AG04450 (cell line): ENCODE measurements around the gene ADGRF3. TPM values are rescaled to one million over a fixed set of nuclear protein-coding genes. Genes with fewer than 3 reads are reported as not detected.

Experiments
- CTCF ChIA-PET: fragments of 300-600, 350-600 bp; formaldehyde crosslinking; extraction: SDS; loops from one replicate; lab custom pipeline; 2022; ENCODE audit warnings: antibody characterized with exemption, inconsistent platforms; lab: Charles Lee
- POLR2A ChIA-PET: fragments of 350-600 bp; formaldehyde crosslinking; extraction: SDS; loops from one replicate; lab custom pipeline; 2021; ENCODE audit warnings: antibody characterized with exemption, inconsistent platforms; lab: Yijun Ruan, JAX
- DNase-seq: peaks from one replicate; pipeline ENCODE4 v3.0.0-alpha.2; 2011; ENCODE audit warnings: low read depth, low spot score
- H3K27ac ChIP-seq: one replicate; pipeline ENCODE4 v1.5.1; 2012; ENCODE audit warnings: low read depth, low read length, control low read depth
- H3K27me3 ChIP-seq: one replicate; pipeline ENCODE4 v1.6.0; 2012; ENCODE audit warnings: low read length; ENCODE audit not compliant: control insufficient read depth, insufficient read depth
- H3K4me3 ChIP-seq: 2 replicates; pipeline ENCODE4 v1.5.1; 2011; ENCODE audit warnings: mild to moderate bottlenecking, low read depth, low read length, control low read depth
- H3K9me3 ChIP-seq: 2 replicates; pipeline ENCODE4 v1.5.1; 2012; ENCODE audit warnings: low read length; ENCODE audit not compliant: control insufficient read depth, insufficient read depth
- CTCF ChIP-seq: IDR thresholded peaks from 2 replicates; pipeline ENCODE4 v1.5.1; 2011; ENCODE audit warnings: low read depth, low read length, control low read depth, inconsistent platforms
- polyA plus RNA-seq: library from polyadenylated mRNA; depleted of rRNA; stranded (reverse); fragments of >200 nt; gene quantifications from 2 replicates; pipeline ENCODE4 v1.2.3, GENCODE V29; 2011

The ADGRF3 gene
- polyA plus RNA-seq, 1 experiment: not detected

DNA sequence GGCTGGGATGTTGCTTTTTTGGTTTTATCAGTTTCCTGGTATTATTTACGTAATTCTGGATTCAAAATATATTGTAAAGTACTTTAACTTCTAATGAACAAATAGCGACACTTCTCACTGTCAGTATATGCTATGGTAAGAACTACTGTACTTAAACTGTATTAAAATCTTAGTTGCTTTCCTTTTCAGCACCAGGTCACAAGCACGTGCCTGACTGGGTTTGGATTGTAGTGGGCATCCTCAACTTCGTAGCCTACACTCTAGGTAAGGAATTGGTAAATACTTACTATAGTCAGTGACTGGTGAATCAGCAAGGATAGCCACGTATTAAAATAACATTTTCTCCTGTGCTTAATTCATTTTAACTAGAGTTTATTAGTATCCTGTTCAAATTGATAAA is 20.4 kb upstream of the ADGRF3 start:
- no peak for TF ChIP-seq CTCF
- Histone ChIP-seq H3K27me3 (no peaks in the 10 kb centered on the region), H3K9me3 (no peaks in the 10 kb centered on the region), H3K4me3 (no peak overlapping the region), H3K27ac (no peak overlapping the region)
- ChIA-PET CTCF (interaction anchor here (1.5 kb wide), 2 partner anchors 10 to 20 kb away, joined by 3 read pairs; partner anchors contain the start of gene ADGRF3), POLR2A (no interaction called here)
- DNase-seq: no peak

- no peak for DNase-seq
- no peaks in the 10 kb centered on the region for H3K9me3 ChIP-seq
- H3K27me3 ChIP-seq: no peaks in the 10 kb centered on the region
- POLR2A ChIA-PET: no interaction called here
- H3K4me3 ChIP-seq: no peak overlapping the region
- CTCF ChIA-PET: no interaction called here
- no peak overlapping the region for H3K27ac ChIP-seq
- TF ChIP-seq CTCF: no peak
Measured at GRCh38 chr2:26364669-26365068, 18.1 kb upstream of the ADGRF3 start.

GRCh38 chr2:26363958-26364357 is 17.4 kb upstream of the ADGRF3 start:
- H3K27ac ChIP-seq: no peak overlapping the region
- no peaks in the 10 kb centered on the region for H3K27me3 ChIP-seq
- CTCF ChIA-PET: no interaction called here
- POLR2A ChIA-PET: no interaction called here
- no peak for DNase-seq
- no peak for TF ChIP-seq CTCF
- no peaks in the 10 kb centered on the region for H3K9me3 ChIP-seq
- H3K4me3 ChIP-seq: no peak overlapping the region

DNA sequence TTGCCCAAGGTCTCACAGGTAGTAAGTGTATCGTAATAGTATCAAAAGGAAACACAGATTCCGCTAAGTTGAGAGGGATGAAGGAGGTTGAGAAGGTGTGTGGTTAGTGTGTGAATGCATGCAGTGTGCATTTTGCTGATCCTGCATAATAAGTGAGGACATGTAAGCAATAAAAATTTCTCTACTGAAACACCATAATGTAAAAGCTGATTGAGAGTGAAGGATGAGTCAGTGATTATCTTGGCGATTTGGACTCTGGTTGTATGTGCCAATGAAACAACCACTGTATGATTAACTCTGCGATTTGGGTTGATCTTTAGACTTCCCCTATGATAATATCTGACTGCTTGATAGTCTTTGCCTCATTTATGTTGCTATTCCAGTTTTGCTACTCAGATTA is 16.7 kb upstream of the ADGRF3 start:
- ChIA-PET POLR2A (no interaction called here), CTCF (interaction anchor here (0.5 kb wide), 1 partner anchor 240 kb away, joined by 3 read pairs; no protein-coding TSS in a partner anchor)
- TF ChIP-seq CTCF: no peak
- Histone ChIP-seq H3K27me3 (no peaks in the 10 kb centered on the region), H3K4me3 (no peak overlapping the region), H3K9me3 (no peaks in the 10 kb centered on the region), H3K27ac (no peak overlapping the region)
- DNase-seq: no peak

DNA sequence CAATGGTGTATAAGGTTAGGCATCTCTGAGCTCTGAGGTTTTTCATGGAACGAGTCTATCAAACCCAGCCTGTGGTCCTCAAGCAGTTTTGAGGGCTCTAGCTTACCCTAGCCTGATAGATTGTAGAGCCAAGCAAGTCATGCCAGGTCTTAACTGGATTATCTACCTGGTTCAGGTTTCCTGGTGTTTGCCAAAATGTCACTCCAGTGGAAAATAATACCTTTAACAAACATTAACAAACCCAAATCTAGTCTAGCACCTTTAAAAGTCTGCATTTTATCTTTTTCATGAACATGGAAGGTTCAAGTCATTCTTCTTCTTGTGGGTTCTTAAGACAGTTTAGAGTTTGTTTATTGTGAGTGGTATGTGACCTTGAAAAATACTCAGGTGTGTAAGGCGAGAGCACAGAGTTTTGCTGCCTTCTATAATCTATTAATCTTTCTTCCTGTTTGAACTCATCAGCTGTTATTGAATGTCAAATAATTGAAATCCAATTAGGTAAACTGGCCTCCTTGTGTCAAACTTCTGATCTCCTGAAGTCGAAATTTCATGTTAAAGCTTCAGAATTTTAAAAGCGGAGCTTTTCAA is 13.4 kb upstream of the ADGRF3 start:
- POLR2A ChIA-PET: no interaction called here
- Histone ChIP-seq H3K4me3 (no peak overlapping the region), H3K9me3 (no peaks in the 10 kb centered on the region), H3K27me3 (no peaks in the 10 kb centered on the region), H3K27ac (no peak overlapping the region)
- CTCF ChIA-PET: interaction anchor here (0.6 to 0.9 kb wide), 2 partner anchors 33 to 1275 kb away, joined by 3 read pairs; no protein-coding TSS in a partner anchor
- no peak for TF ChIP-seq CTCF
- DNase-seq: no peak
